ENCODE results near the gene TTC31.

DNA sequence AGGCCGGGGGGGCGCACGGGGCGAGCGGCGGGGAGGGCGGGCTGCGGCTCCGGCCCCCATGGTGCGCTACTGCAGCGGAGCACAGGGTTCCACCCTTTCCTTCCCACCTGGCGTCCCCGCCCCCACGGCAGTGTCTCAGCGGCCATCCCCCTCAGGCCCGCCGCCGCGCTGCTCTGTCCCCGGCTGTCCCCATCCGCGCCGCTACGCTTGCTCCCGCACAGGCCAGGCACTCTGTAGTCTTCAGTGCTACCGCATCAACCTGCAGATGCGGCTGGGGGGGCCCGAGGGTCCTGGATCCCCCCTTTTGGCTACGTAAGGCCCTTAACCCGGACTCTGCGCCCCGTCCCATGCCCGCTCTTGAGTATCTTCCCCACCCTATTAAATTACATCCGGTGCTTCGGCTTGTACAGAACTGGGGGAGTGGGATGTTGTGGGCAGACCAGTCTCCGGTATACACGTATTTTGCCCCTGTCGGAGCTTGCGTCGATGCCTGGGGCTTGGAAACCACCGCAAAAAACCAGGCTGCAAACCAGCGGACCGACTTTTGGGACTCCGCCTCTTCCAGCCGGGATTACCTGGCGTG, 25.2 kb upstream of the TTC31 start:
- TF ChIP-seq, protein P1, sequence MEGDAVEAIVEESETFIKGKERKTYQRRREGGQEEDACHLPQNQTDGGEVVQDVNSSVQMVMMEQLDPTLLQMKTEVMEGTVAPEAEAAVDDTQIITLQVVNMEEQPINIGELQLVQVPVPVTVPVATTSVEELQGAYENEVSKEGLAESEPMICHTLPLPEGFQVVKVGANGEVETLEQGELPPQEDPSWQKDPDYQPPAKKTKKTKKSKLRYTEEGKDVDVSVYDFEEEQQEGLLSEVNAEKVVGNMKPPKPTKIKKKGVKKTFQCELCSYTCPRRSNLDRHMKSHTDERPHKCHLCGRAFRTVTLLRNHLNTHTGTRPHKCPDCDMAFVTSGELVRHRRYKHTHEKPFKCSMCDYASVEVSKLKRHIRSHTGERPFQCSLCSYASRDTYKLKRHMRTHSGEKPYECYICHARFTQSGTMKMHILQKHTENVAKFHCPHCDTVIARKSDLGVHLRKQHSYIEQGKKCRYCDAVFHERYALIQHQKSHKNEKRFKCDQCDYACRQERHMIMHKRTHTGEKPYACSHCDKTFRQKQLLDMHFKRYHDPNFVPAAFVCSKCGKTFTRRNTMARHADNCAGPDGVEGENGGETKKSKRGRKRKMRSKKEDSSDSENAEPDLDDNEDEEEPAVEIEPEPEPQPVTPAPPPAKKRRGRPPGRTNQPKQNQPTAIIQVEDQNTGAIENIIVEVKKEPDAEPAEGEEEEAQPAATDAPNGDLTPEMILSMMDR (IDR thresholded peaks at IDR 0.05), result no peak
- peak; percentile 69 to 97 for TF ChIP-seq POLR2A (IDR thresholded peaks at IDR 0.05)
